ENCODE data around the gene TMEM190. TPM values are rescaled to one million over a fixed set of nuclear protein-coding genes. Genes with fewer than 3 reads are reported as not detected.

The TMEM190 gene
- total and polyA plus RNA-seq, 9 of the 15 experiments (the other 6 are each of a cell fraction or from before 2014, with no cell fraction given), result not detected

DNA sequence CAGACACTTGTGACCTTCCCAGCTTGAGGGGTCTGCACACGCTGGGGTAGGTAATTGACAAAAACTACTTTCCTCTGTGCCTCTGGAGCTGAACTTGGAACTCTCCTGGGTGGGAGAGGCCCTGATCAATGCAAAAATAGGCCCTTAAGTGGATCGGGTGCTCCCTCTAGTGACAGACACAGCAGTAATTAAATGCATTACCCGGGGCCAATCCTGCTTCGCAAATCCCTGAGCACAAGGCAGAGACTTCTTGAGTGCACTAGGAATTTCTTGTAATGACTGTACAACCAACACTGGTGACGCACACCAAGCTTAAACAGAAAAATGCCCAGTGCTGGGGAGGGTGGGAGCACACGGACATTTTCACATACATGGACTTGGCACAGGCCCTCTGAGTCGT lies 41.6 kb downstream of the TMEM190 start (continued):
- TF ChIP-seq, protein P1, sequence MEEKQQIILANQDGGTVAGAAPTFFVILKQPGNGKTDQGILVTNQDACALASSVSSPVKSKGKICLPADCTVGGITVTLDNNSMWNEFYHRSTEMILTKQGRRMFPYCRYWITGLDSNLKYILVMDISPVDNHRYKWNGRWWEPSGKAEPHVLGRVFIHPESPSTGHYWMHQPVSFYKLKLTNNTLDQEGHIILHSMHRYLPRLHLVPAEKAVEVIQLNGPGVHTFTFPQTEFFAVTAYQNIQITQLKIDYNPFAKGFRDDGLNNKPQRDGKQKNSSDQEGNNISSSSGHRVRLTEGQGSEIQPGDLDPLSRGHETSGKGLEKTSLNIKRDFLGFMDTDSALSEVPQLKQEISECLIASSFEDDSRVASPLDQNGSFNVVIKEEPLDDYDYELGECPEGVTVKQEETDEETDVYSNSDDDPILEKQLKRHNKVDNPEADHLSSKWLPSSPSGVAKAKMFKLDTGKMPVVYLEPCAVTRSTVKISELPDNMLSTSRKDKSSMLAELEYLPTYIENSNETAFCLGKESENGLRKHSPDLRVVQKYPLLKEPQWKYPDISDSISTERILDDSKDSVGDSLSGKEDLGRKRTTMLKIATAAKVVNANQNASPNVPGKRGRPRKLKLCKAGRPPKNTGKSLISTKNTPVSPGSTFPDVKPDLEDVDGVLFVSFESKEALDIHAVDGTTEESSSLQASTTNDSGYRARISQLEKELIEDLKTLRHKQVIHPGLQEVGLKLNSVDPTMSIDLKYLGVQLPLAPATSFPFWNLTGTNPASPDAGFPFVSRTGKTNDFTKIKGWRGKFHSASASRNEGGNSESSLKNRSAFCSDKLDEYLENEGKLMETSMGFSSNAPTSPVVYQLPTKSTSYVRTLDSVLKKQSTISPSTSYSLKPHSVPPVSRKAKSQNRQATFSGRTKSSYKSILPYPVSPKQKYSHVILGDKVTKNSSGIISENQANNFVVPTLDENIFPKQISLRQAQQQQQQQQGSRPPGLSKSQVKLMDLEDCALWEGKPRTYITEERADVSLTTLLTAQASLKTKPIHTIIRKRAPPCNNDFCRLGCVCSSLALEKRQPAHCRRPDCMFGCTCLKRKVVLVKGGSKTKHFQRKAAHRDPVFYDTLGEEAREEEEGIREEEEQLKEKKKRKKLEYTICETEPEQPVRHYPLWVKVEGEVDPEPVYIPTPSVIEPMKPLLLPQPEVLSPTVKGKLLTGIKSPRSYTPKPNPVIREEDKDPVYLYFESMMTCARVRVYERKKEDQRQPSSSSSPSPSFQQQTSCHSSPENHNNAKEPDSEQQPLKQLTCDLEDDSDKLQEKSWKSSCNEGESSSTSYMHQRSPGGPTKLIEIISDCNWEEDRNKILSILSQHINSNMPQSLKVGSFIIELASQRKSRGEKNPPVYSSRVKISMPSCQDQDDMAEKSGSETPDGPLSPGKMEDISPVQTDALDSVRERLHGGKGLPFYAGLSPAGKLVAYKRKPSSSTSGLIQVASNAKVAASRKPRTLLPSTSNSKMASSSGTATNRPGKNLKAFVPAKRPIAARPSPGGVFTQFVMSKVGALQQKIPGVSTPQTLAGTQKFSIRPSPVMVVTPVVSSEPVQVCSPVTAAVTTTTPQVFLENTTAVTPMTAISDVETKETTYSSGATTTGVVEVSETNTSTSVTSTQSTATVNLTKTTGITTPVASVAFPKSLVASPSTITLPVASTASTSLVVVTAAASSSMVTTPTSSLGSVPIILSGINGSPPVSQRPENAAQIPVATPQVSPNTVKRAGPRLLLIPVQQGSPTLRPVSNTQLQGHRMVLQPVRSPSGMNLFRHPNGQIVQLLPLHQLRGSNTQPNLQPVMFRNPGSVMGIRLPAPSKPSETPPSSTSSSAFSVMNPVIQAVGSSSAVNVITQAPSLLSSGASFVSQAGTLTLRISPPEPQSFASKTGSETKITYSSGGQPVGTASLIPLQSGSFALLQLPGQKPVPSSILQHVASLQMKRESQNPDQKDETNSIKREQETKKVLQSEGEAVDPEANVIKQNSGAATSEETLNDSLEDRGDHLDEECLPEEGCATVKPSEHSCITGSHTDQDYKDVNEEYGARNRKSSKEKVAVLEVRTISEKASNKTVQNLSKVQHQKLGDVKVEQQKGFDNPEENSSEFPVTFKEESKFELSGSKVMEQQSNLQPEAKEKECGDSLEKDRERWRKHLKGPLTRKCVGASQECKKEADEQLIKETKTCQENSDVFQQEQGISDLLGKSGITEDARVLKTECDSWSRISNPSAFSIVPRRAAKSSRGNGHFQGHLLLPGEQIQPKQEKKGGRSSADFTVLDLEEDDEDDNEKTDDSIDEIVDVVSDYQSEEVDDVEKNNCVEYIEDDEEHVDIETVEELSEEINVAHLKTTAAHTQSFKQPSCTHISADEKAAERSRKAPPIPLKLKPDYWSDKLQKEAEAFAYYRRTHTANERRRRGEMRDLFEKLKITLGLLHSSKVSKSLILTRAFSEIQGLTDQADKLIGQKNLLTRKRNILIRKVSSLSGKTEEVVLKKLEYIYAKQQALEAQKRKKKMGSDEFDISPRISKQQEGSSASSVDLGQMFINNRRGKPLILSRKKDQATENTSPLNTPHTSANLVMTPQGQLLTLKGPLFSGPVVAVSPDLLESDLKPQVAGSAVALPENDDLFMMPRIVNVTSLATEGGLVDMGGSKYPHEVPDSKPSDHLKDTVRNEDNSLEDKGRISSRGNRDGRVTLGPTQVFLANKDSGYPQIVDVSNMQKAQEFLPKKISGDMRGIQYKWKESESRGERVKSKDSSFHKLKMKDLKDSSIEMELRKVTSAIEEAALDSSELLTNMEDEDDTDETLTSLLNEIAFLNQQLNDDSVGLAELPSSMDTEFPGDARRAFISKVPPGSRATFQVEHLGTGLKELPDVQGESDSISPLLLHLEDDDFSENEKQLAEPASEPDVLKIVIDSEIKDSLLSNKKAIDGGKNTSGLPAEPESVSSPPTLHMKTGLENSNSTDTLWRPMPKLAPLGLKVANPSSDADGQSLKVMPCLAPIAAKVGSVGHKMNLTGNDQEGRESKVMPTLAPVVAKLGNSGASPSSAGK (IDR thresholded peaks at IDR 0.05), result peak; percentile 67
- TF ChIP-seq, protein P2, sequence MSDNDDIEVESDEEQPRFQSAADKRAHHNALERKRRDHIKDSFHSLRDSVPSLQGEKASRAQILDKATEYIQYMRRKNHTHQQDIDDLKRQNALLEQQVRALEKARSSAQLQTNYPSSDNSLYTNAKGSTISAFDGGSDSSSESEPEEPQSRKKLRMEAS (CRISPR knock-in tag; IDR thresholded peaks at IDR 0.05), result peak; percentile 57; the same call in 1 of the 2 replicates
- TF ChIP-seq, protein P3, sequence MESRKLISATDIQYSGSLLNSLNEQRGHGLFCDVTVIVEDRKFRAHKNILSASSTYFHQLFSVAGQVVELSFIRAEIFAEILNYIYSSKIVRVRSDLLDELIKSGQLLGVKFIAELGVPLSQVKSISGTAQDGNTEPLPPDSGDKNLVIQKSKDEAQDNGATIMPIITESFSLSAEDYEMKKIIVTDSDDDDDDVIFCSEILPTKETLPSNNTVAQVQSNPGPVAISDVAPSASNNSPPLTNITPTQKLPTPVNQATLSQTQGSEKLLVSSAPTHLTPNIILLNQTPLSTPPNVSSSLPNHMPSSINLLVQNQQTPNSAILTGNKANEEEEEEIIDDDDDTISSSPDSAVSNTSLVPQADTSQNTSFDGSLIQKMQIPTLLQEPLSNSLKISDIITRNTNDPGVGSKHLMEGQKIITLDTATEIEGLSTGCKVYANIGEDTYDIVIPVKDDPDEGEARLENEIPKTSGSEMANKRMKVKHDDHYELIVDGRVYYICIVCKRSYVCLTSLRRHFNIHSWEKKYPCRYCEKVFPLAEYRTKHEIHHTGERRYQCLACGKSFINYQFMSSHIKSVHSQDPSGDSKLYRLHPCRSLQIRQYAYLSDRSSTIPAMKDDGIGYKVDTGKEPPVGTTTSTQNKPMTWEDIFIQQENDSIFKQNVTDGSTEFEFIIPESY (CRISPR knock-in tag; IDR thresholded peaks at IDR 0.05), result peak; percentile 47; the same call in 1 of the 2 replicates
- TF ChIP-seq CC2D1A (IDR thresholded peaks at IDR 0.05) (peak; percentile 35; the same call in 1 of the 2 replicates), CTBP1 (IDR thresholded peaks at IDR 0.05; ENCODE audit: borderline replicate concordance) (peak; percentile 48), LCOR (CRISPR knock-in tag; IDR thresholded peaks at IDR 0.05) (0 out of 2 replicates have a peak, but pooled peaks have one; percentile 36)
- TF ChIP-seq, protein P4, sequence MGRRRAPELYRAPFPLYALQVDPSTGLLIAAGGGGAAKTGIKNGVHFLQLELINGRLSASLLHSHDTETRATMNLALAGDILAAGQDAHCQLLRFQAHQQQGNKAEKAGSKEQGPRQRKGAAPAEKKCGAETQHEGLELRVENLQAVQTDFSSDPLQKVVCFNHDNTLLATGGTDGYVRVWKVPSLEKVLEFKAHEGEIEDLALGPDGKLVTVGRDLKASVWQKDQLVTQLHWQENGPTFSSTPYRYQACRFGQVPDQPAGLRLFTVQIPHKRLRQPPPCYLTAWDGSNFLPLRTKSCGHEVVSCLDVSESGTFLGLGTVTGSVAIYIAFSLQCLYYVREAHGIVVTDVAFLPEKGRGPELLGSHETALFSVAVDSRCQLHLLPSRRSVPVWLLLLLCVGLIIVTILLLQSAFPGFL (CRISPR knock-in tag; IDR thresholded peaks at IDR 0.05), result 0 out of 2 replicates have a peak, but pooled peaks have one; percentile 61
- TF ChIP-seq, protein P5, sequence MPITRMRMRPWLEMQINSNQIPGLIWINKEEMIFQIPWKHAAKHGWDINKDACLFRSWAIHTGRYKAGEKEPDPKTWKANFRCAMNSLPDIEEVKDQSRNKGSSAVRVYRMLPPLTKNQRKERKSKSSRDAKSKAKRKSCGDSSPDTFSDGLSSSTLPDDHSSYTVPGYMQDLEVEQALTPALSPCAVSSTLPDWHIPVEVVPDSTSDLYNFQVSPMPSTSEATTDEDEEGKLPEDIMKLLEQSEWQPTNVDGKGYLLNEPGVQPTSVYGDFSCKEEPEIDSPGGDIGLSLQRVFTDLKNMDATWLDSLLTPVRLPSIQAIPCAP (CRISPR knock-in tag; IDR thresholded peaks at IDR 0.05; ENCODE audit: borderline replicate concordance), result no peak
- TF ChIP-seq, protein P6, sequence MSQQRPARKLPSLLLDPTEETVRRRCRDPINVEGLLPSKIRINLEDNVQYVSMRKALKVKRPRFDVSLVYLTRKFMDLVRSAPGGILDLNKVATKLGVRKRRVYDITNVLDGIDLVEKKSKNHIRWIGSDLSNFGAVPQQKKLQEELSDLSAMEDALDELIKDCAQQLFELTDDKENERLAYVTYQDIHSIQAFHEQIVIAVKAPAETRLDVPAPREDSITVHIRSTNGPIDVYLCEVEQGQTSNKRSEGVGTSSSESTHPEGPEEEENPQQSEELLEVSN (IDR thresholded peaks at IDR 0.05; ENCODE audit: borderline replicate concordance in 1 of 2, extremely low read depth in 1 of 2, insufficient read depth in 1 of 2, insufficient read length in 1 of 2, low read depth in 1 of 2, low read length in 1 of 2, poor library complexity in 1 of 2, severe bottlenecking in 1 of 2), result peak in 1 of 2 experiments; percentile 71

Data from K562 (cell line).